Testis (tissue), 2 donors: ENCODE results near the gene EDA2R.

Experiments used
- CTCF ChIP-seq, 3 experiments: fragments of 450-650 bp in 2 of 3; fragments of 200-600 bp in 1 of 3; sonication (generic) in 1 of 3; IDR thresholded peaks; one replicate each; pipeline ENCODE4 v1.5.1; 2016 to 2019; ENCODE audit warnings: antibody characterized with exemption in 3 of 3, mild to moderate bottlenecking in 2 of 3, moderate library complexity in 1 of 3
- POLR2A ChIP-seq: fragments of 450-650 bp; IDR thresholded peaks from one replicate; pipeline ENCODE4 v1.6.1; 2017; ENCODE audit warnings: antibody characterized with exemption, mild to moderate bottlenecking, moderate library complexity

GRCh38 chrX:66616944-66617343 is 21.9 kb downstream of the EDA2R start:
- TF ChIP-seq CTCF (IDR thresholded peaks at IDR 0.05) (no peak), POLR2A (no peak)
